ENCODE data around the gene COLEC12. TPM values are rescaled to one million over a fixed set of nuclear protein-coding genes. Genes with fewer than 3 reads are reported as not detected.

COLEC12 gene
- total RNA-seq, 1 experiment from 2014 or later, result 0.03 TPM

DNA sequence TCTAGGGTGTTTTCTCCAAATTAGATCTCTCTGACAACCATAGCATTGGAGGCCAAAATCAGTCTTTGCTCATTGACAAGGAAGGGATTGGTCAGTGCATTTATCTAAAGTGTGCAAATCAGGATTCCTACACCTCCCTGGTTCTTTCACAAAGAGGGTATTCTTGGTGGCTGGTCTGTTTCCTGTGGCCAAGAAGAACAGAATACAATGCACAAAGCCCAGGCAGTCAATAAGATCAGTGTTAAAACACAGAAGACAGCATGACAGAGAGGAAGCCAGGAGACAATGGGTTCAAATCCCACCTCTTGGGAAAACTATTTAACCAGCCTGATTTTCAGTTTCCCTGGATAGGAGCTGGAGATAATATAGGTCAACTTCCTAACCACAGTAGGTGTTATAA is 186.6 kb downstream of the COLEC12 start:
- intact Hi-C loops (cut with micrococcal nuclease; ENCODE audit: unreplicated experiment) (no loop called here), in situ Hi-C loops (cut with HindIII; ENCODE audit: low pct_unique_long_range_greater_than_20kb, low sequenced_read_pairs) (no loop called here)
- no peaks in the 10 kb centered on the region for H3K4me1 ChIP-seq (ENCODE audit: control insufficient read depth, insufficient read depth, low read length)
- no peak for DNase-seq (ENCODE audit: low read depth, low spot score)
- no peak overlapping the region for H3K4me3 ChIP-seq (ENCODE audit: low read depth in 2 of 2, low read length in 2 of 2)
- no peak for ATAC-seq
- BruUV-seq (replicated peaks), result no TSS peak
- no peaks in the 10 kb centered on the region for H3K27me3 ChIP-seq (ENCODE audit: control insufficient read depth, insufficient read depth, low read length)
- H3K36me3 ChIP-seq (ENCODE audit: control insufficient read depth, insufficient read depth, low read length), result no peaks in the 10 kb centered on the region
- H3K27ac ChIP-seq (ENCODE audit: low read length), result no peak overlapping the region
- TF ChIP-seq TCF7L2 (IDR thresholded peaks at IDR 0.05; ENCODE audit: low read depth, low read length), result no peak
- TF ChIP-seq POLR2AphosphoS5 (IDR thresholded peaks at IDR 0.05; ENCODE audit: low read depth, low read length), result no peak
- TF ChIP-seq, protein P1, sequence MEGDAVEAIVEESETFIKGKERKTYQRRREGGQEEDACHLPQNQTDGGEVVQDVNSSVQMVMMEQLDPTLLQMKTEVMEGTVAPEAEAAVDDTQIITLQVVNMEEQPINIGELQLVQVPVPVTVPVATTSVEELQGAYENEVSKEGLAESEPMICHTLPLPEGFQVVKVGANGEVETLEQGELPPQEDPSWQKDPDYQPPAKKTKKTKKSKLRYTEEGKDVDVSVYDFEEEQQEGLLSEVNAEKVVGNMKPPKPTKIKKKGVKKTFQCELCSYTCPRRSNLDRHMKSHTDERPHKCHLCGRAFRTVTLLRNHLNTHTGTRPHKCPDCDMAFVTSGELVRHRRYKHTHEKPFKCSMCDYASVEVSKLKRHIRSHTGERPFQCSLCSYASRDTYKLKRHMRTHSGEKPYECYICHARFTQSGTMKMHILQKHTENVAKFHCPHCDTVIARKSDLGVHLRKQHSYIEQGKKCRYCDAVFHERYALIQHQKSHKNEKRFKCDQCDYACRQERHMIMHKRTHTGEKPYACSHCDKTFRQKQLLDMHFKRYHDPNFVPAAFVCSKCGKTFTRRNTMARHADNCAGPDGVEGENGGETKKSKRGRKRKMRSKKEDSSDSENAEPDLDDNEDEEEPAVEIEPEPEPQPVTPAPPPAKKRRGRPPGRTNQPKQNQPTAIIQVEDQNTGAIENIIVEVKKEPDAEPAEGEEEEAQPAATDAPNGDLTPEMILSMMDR (IDR thresholded peaks at IDR 0.05), result no peak
- TF ChIP-seq, protein P2, sequence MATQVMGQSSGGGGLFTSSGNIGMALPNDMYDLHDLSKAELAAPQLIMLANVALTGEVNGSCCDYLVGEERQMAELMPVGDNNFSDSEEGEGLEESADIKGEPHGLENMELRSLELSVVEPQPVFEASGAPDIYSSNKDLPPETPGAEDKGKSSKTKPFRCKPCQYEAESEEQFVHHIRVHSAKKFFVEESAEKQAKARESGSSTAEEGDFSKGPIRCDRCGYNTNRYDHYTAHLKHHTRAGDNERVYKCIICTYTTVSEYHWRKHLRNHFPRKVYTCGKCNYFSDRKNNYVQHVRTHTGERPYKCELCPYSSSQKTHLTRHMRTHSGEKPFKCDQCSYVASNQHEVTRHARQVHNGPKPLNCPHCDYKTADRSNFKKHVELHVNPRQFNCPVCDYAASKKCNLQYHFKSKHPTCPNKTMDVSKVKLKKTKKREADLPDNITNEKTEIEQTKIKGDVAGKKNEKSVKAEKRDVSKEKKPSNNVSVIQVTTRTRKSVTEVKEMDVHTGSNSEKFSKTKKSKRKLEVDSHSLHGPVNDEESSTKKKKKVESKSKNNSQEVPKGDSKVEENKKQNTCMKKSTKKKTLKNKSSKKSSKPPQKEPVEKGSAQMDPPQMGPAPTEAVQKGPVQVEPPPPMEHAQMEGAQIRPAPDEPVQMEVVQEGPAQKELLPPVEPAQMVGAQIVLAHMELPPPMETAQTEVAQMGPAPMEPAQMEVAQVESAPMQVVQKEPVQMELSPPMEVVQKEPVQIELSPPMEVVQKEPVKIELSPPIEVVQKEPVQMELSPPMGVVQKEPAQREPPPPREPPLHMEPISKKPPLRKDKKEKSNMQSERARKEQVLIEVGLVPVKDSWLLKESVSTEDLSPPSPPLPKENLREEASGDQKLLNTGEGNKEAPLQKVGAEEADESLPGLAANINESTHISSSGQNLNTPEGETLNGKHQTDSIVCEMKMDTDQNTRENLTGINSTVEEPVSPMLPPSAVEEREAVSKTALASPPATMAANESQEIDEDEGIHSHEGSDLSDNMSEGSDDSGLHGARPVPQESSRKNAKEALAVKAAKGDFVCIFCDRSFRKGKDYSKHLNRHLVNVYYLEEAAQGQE (IDR thresholded peaks at IDR 0.05; ENCODE audit: insufficient read depth in 1 of 2, low read depth in 2 of 2, low read length in 1 of 2), result no peak
- TF ChIP-seq SIN3A (IDR thresholded peaks at IDR 0.05; ENCODE audit: borderline replicate concordance, insufficient read depth, low read depth, low read length), result no peak
- no peaks in the 10 kb centered on the region for H3K9me3 ChIP-seq (ENCODE audit: control insufficient read depth, insufficient read depth, low read depth, low read length)
- CTCF ChIA-PET, result no interaction called here
- POLR2A ChIA-PET, result interaction anchor here (0.6 kb wide), 1 partner anchor 342 kb away, joined by 5 read pairs; no protein-coding TSS in a partner anchor

DNA sequence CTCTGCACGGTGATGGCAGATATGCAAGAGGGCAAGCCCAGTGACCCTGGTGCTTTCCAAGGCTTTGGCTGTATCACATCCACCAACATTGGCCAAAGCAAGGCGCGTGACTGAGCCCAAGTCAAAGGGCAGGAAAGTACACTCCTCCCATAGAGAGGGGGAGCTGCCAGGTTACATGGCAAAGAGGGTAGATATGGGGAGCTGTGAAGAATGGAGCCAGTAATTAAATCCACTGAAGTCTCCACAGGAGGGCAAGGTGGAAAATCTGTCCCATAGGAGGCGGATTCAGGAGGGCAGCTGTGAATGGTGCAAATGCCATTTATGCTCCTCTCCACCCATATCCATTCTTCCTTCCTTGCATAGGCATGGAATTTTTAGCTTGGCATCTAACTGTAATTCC is 188.1 kb downstream of the COLEC12 start:
- ChIA-PET CTCF (interaction anchor here (0.9 kb wide), 1 partner anchor 109 kb away, joined by 3 read pairs; no protein-coding TSS in a partner anchor), POLR2A (no interaction called here)
- in situ Hi-C loops (cut with HindIII; ENCODE audit: low pct_unique_long_range_greater_than_20kb, low sequenced_read_pairs), result no loop called here

More for the DNA sequence above, 188.1 kb downstream of the COLEC12 start:
- BruUV-seq (replicated peaks), result no TSS peak
- intact Hi-C loops (cut with micrococcal nuclease; ENCODE audit: unreplicated experiment), result no loop called here
- Histone ChIP-seq H3K9me3 (ENCODE audit: control insufficient read depth, insufficient read depth, low read depth, low read length) (no peaks in the 10 kb centered on the region), H3K27me3 (ENCODE audit: control insufficient read depth, insufficient read depth, low read length) (peaks cover 2% of the 10 kb centered on the region; the same call in 1 of the 2 replicates), H3K27ac (ENCODE audit: low read length) (no peak overlapping the region), H3K36me3 (ENCODE audit: control insufficient read depth, insufficient read depth, low read length) (no peaks in the 10 kb centered on the region), H3K4me3 (ENCODE audit: low read depth in 2 of 2, low read length in 2 of 2) (no peak overlapping the region), H3K4me1 (ENCODE audit: control insufficient read depth, insufficient read depth, low read length) (no peaks in the 10 kb centered on the region)
- no peak for DNase-seq (ENCODE audit: low read depth, low spot score)
- ATAC-seq, result no peak
- TF ChIP-seq, protein P1 (IDR thresholded peaks at IDR 0.05), result no peak
- TF ChIP-seq TCF7L2 (IDR thresholded peaks at IDR 0.05; ENCODE audit: low read depth, low read length), result no peak
- TF ChIP-seq POLR2AphosphoS5 (IDR thresholded peaks at IDR 0.05; ENCODE audit: low read depth, low read length), result no peak
- TF ChIP-seq SIN3A (IDR thresholded peaks at IDR 0.05; ENCODE audit: borderline replicate concordance, insufficient read depth, low read depth, low read length), result no peak

Measured in Panc1 (cell line).